Tibial artery (tissue), 4 donors: ENCODE results near the gene CARD19.

Source experiments
- DNase-seq, 2 donors: peaks; one replicate each; pipeline ENCODE4 v3.0.0-alpha.2; 2019
- H3K27ac ChIP-seq, 2 donors: fragments of 200-600 bp; sonication (generic) in 1 of 2; 1 replicate in 1 of 2; 2 replicates in 1 of 2; pipeline ENCODE4 v1.5.1; 2018 to 2019; ENCODE audit warnings: mild to moderate bottlenecking in 1 of 2
- H3K27me3 ChIP-seq, 2 donors: fragments of 200-600 bp; sonication (generic) in 1 of 2; one replicate each; pipeline versions ENCODE4 v1.5.1 to v1.6.0; 2016 to 2019
- H3K36me3 ChIP-seq, 3 donors: fragments of 200-600 bp; sonication (generic) in 2 of 3; one replicate each; pipeline ENCODE4 v1.5.1; 2016 to 2019; ENCODE audit warnings: mild to moderate bottlenecking in 2 of 3
- H3K4me1 ChIP-seq, 4 donors: fragments of 200-600 bp; sonication (generic) in 2 of 4; 1 replicate in 3 of 4; 2 replicates in 1 of 4; pipeline ENCODE4 v1.5.1; 2016 to 2019
- H3K4me3 ChIP-seq, 2 donors: fragments of 200-600 bp; sonication (generic) in 1 of 2; 1 replicate in 1 of 2; 2 replicates in 1 of 2; pipeline ENCODE4 v1.5.1; 2018 to 2019; ENCODE audit warnings: mild to moderate bottlenecking in 2 of 2
- H3K9me3 ChIP-seq, 3 donors: fragments of 200-600 bp; sonication (generic) in 1 of 3; one replicate each; pipeline ENCODE4 v1.5.1; 2016 to 2019
- CTCF ChIP-seq, 2 experiments: fragments of 200-600 bp in 1 of 2; fragments of 450-650 bp in 1 of 2; IDR thresholded peaks; one replicate each; pipeline ENCODE4 v1.5.1; 2017 to 2019; ENCODE audit warnings: antibody characterized with exemption in 2 of 2, mild to moderate bottlenecking in 1 of 2, moderate library complexity in 1 of 2
- intact Hi-C: fragments of 100-400 bp; cut with DNase I; formaldehyde crosslinking; loops from one replicate; pipeline ENCODE4 v1.15.0; 2023; ENCODE audit warnings: low total_unique reads

The CARD19 gene

DNA sequence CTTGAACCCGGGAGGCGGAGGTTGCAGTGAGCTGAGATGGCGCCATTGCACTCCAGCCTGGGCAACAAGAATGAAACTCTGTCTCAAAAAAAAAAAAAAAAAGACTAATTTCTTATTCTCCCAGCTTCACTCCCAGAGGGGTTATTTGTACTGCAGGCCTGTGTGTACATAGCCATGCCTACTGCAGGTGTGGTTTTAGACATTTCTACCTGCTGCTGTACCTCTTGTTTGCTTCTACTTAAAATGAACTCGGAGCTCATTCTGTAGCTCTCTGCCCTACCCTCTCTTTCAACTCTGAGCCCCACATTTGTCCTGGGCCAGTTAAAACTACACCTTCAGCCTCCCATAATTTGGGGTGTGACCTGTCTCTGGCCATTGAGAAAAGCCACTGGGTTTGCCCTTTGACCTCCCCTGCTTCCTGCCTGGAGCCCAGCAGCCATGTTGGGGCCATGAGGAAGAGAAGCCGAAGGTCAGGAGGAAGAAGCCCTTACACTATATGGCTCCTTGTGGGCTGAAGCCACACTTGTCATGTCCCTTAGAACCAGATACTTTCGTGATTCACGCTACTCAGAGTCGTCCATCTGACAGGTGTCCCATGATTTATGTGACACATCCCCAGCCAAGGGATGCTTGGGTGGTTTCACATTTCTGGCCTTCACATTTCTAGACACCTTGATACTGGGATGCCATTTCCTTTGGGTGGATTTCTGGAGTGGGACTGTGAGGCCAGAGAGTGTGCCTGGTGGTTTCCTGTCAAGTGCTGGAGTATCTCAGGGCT is 9.4 kb upstream of the CARD19 start:
- H3K9me3 ChIP-seq, result peaks cover 8 to 10% (median 8%) of the 10 kb centered on the region in 3 donors
- H3K27me3 ChIP-seq, result no peaks in the 10 kb centered on the region
- H3K27ac ChIP-seq, result no peak overlapping the region
- DNase-seq, result peak in 1 of 2 donors; percentile 0
- peaks cover 0 to 9% (median 3%) of the 10 kb centered on the region in 3 donors for H3K36me3 ChIP-seq
- intact Hi-C loops, result no loop called here
- no peaks in the 10 kb centered on the region for H3K4me1 ChIP-seq
- H3K4me3 ChIP-seq, result no peak overlapping the region
- TF ChIP-seq CTCF (IDR thresholded peaks at IDR 0.05), result no peak

DNA sequence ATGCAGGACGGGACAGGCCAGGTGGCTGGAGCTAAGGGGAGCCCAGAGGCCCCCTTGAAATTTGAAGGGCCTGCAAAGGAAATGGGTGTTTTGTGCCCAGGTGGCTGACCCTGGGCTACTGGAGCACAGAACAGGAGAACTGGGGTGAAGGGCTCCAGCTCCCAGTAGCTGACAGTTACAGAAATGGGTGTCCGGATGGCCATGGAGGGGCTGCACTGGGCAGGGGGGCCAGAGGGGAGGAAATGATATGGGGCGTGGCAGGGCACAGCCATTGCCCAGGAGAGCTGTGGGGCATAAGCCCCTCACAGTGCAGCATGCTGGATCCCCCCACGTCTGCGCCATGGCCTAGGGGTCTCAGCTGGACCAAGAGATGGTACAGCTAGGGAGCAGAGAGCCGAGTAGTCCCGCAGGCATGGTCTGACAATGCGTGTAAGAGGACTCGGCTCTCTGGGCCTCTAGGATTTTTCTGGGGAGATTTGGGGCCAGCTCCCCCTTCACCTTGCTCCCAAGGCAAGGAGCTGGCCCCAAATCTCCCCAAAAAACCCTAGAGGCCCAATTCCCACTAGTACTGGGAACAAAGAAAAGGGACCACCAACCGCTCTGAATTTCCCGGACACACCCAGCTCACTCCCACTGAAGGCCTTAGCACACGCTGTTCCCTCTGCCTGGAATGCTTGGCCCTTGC is 7.9 kb upstream of the CARD19 start:
- Histone ChIP-seq H3K27me3 (no peaks in the 10 kb centered on the region), H3K4me3 (no peak overlapping the region), H3K4me1 (peaks cover 0 to under 1% (median 0%) of the 10 kb centered on the region in 4 donors), H3K9me3 (peaks cover 8 to 14% (median 13%) of the 10 kb centered on the region in 3 donors), H3K27ac (no peak overlapping the region), H3K36me3 (peaks cover 0 to 9% (median 3%) of the 10 kb centered on the region in 3 donors)
- peak in 1 of 2 donors; percentile 51 for DNase-seq
- intact Hi-C loops, result no loop called here
- no peak for TF ChIP-seq CTCF (IDR thresholded peaks at IDR 0.05)

DNA sequence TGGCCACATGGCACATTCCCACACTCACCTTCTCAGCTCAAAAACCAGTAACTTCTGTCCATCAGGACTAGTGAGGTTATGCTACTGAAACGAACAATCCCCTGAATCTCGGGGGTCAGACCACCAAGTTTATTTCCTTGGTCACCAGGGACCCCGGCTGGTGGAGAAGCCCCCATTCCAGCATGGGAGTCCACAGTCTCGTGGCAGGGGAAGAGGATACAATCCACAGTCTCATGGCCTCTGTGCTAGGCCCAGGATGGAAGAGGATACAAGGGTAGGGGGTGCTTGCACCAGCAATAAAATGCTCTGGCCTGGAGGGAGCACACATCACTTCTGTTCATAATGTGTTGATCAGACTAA is 7.4 kb upstream of the CARD19 start:
- Histone ChIP-seq H3K36me3 (peaks cover 0 to 9% (median 3%) of the 10 kb centered on the region in 3 donors), H3K27ac (no peak overlapping the region), H3K27me3 (no peaks in the 10 kb centered on the region), H3K9me3 (peaks cover 8 to 14% (median 13%) of the 10 kb centered on the region in 3 donors), H3K4me1 (peaks cover 0 to 5% (median 2%) of the 10 kb centered on the region in 4 donors), H3K4me3 (no peak overlapping the region)
- intact Hi-C loops, result no loop called here
- DNase-seq, result peak in 1 of 2 donors; percentile 11
- TF ChIP-seq CTCF (IDR thresholded peaks at IDR 0.05), result no peak

DNA sequence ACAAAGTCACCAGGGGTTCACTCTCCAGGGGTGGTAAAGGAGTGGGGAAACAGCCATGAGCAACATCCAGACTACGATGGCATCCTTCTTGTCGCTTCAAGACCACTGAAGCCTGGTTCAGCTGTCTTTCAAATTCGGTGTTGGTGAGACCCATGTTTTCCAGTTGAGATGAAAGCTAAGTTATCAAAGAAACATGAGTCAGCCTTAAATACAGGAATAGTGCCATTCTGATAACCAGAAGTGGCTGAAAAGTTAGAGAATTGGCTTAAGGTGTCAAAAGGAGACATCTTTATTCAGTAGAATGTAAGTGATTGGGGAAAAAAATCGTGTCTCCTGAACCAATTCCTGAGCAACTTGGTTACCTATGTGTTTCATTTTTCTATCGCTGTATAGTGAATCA is 7.0 kb upstream of the CARD19 start:
- TF ChIP-seq CTCF (IDR thresholded peaks at IDR 0.05), result no peak
- H3K27ac ChIP-seq, result no peak overlapping the region
- peak in 1 of 2 donors; percentile 0 for DNase-seq

DNA sequence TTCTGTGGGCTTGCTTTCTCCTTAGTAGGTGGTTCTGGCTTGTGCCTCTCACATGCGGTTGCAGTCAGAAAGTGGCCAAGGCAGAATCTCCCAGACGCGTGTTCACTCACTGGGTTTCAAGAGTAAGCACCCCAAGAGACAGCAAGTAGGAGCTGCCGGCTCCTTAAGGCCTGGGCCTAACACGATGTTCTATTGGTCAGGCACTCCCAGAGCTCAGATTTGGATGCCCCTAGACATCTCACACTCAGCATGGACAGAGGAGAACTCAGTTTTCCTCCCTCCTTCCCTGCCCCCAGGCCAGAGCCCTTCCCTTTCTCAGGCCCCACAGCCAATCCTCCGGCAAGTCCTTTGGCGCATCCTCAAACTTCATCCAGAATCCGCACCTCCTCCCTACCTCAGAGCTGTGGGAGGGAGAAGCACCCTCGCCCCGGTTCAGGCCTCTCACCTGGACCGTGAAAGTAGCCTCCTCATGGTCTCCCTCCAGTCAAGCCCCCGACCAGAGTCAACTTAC is 6.5 kb upstream of the CARD19 start:
- peak in 1 of 2 donors; percentile 35 for DNase-seq
- peaks cover 8 to 14% (median 13%) of the 10 kb centered on the region in 3 donors for H3K9me3 ChIP-seq
- intact Hi-C loops, result no loop called here
- no peaks in the 10 kb centered on the region for H3K27me3 ChIP-seq
- H3K4me3 ChIP-seq, result no peak overlapping the region
- peaks cover 0 to 12% (median 6%) of the 10 kb centered on the region in 4 donors for H3K4me1 ChIP-seq
- TF ChIP-seq CTCF (IDR thresholded peaks at IDR 0.05), result no peak
- no peak overlapping the region for H3K27ac ChIP-seq
- H3K36me3 ChIP-seq, result peaks cover 0 to 4% (median 3%) of the 10 kb centered on the region in 3 donors

More for the DNA sequence above, 7.0 kb upstream of the CARD19 start:
- Histone ChIP-seq H3K4me3 (no peak overlapping the region), H3K27me3 (no peaks in the 10 kb centered on the region), H3K9me3 (peaks cover 8 to 14% (median 13%) of the 10 kb centered on the region in 3 donors), H3K36me3 (peaks cover 0 to 9% (median 3%) of the 10 kb centered on the region in 3 donors), H3K4me1 (peaks cover 0 to 9% (median 5%) of the 10 kb centered on the region in 4 donors)
- intact Hi-C loops, result no loop called here
